HepG2 (cell line): ENCODE data around the gene GNA12. TPM values are rescaled to one million over a fixed set of nuclear protein-coding genes. Genes with fewer than 3 reads are reported as not detected.

Source experiments
- CERS6 ChIP-seq: sonication (generic); formaldehyde crosslinking; IDR thresholded peaks from 2 replicates; pipeline ENCODE4 v1.5.0; 2020; ENCODE audit warnings: missing genetic modification reagents
- DRAP1 ChIP-seq: IDR thresholded peaks from 2 replicates; pipeline ENCODE4 v1.6.1; 2016; ENCODE audit warnings: missing genetic modification reagents, missing compliant biosample characterization
- E2F1 ChIP-seq: sonication (generic); formaldehyde crosslinking; IDR thresholded peaks from 2 replicates; pipeline ENCODE4 v1.5.0; 2020; ENCODE audit warnings: missing genetic modification reagents
- EP300 ChIP-seq, 3 experiments: sonication (generic) in 1 of 3; formaldehyde crosslinking in 1 of 3; IDR thresholded peaks; 2 replicates each; pipeline versions ENCODE4 v1.5.1 to v1.6.1; 2011 to 2020; ENCODE audit warnings: low read depth in 2 of 3, low read length in 2 of 3, borderline replicate concordance in 1 of 3, improper control_type of control experiment in 1 of 3, mild to moderate bottlenecking in 1 of 3, missing genetic modification reagents in 1 of 3, moderate library complexity in 1 of 3
- JDP2 ChIP-seq: sonication (generic); formaldehyde crosslinking; IDR thresholded peaks from 2 replicates; pipeline ENCODE4 v1.8.1; 2022; ENCODE audit warnings: missing genetic modification reagents, borderline replicate concordance
- KLF6 ChIP-seq: IDR thresholded peaks from 2 replicates; pipeline ENCODE4 v1.8.0; 2016; ENCODE audit warnings: missing biosample characterization, missing genetic modification reagents
- MTERF4 ChIP-seq: sonication (generic); formaldehyde crosslinking; IDR thresholded peaks from 2 replicates; pipeline ENCODE4 v1.8.0; 2023; ENCODE audit warnings: mild to moderate bottlenecking, missing genetic modification reagents
- NFE2L1 ChIP-seq: sonication (generic); formaldehyde crosslinking; IDR thresholded peaks from 2 replicates; pipeline ENCODE4 v1.4.0; 2020; ENCODE audit warnings: missing genetic modification reagents, mild to moderate bottlenecking, borderline replicate concordance
- PHF20 ChIP-seq: sonication (generic); formaldehyde crosslinking; IDR thresholded peaks from 2 replicates; pipeline ENCODE4 v1.5.0; 2020; ENCODE audit warnings: mild to moderate bottlenecking, missing genetic modification reagents
- RARA ChIP-seq: IDR thresholded peaks from 2 replicates; pipeline ENCODE4 v1.6.1; 2016; ENCODE audit warnings: missing genetic modification reagents, missing compliant biosample characterization
- SATB2 ChIP-seq: sonication (generic); formaldehyde crosslinking; IDR thresholded peaks from 2 replicates; pipeline ENCODE4 v1.5.0; 2020; ENCODE audit warnings: missing genetic modification reagents
- SNAPC5 ChIP-seq: sonication (generic); formaldehyde crosslinking; IDR thresholded peaks from 2 replicates; pipeline ENCODE4 v1.8.1; 2023; ENCODE audit warnings: mild to moderate bottlenecking, missing genetic modification reagents, borderline replicate concordance
- STAT6 ChIP-seq: sonication (generic); formaldehyde crosslinking; IDR thresholded peaks from 2 replicates; pipeline ENCODE4 v1.4.0; 2020; ENCODE audit warnings: missing genetic modification reagents, mild to moderate bottlenecking, borderline replicate concordance
- U2AF2 ChIP-seq: fragments of 200-400 bp; formaldehyde crosslinking; IDR thresholded peaks from 2 replicates; pipeline ENCODE4 v1.6.1; 2017; ENCODE audit warnings: low read depth, mild to moderate bottlenecking, low read length
- ZFX ChIP-seq: sonication (generic); formaldehyde crosslinking; IDR thresholded peaks from 2 replicates; pipeline ENCODE4 v1.4.0; 2020; ENCODE audit warnings: mild to moderate bottlenecking, low read depth, missing genetic modification reagents, moderate library complexity
- ZNF446 ChIP-seq: sonication (generic); formaldehyde crosslinking; IDR thresholded peaks from 2 replicates; pipeline ENCODE4 v1.5.0; 2020; ENCODE audit warnings: mild to moderate bottlenecking, missing genetic modification reagents
- ZNF629 ChIP-seq: sonication (generic); formaldehyde crosslinking; conservative IDR thresholded peaks from 2 replicates; pipeline ENCODE4 v1.5.0; 2020; ENCODE audit warnings: missing genetic modification reagents
- polyA plus RNA-seq, 8 experiments: library from polyadenylated mRNA; depleted of rRNA in 3 of 8; stranded (reverse) in 7 of 8; unstranded in 1 of 8; fragments of >200 nt; fragmentation: Illumina TruSeq in 4 of 8; extraction: Trizol in 4 of 8; gene quantifications; 2 replicates each; pipeline versions ENCODE4 v1.2.1 to v1.2.3, GENCODE V29; 2011 to 2016; ENCODE audit warnings: low read depth in 4 of 8, missing spikeins in 1 of 8, mixed read lengths in 1 of 8; ENCODE audit not compliant: insufficient read depth in 1 of 8
- total RNA-seq, 5 experiments: library from RNA; depleted of rRNA; stranded (reverse); fragments of >200 nt; fragmentation: Illumina TruSeq; extraction: Trizol; gene quantifications; 2 replicates each; pipeline ENCODE4 v1.2.3, GENCODE V29; 2016; ENCODE audit warnings: low read depth in 1 of 5

The GNA12 gene
- total and polyA plus RNA-seq, 2 of the 13 experiments (the other 11 are each of a cell fraction or from before 2014, with no cell fraction given): 16.2 to 50.9 TPM

- no peak for TF ChIP-seq PHF20 (CRISPR knock-in tag)
- no peak for TF ChIP-seq U2AF2
- no peak for TF ChIP-seq NFE2L1 (CRISPR knock-in tag)
- peak; percentile 75 for TF ChIP-seq DRAP1 (CRISPR knock-in tag)
- no peak for TF ChIP-seq STAT6
- no peak for TF ChIP-seq CERS6 (CRISPR knock-in tag)
- no peak for TF ChIP-seq EP300 (IDR thresholded peaks at IDR 0.05; ENCODE audit: low read depth in 2 of 2, low read length in 2 of 2)
- no peak for TF ChIP-seq EP300 (CRISPR knock-in tag; IDR thresholded peaks at IDR 0.05; ENCODE audit: borderline replicate concordance)
- TF ChIP-seq KLF6: no peak
- no peak for TF ChIP-seq RARA
- TF ChIP-seq MTERF4 (CRISPR knock-in tag): no peak
- TF ChIP-seq SNAPC5 (CRISPR knock-in tag): peak; percentile 98
- no peak for TF ChIP-seq E2F1 (CRISPR knock-in tag)
- TF ChIP-seq SATB2 (CRISPR knock-in tag): no peak
- TF ChIP-seq ZFX (CRISPR knock-in tag): no peak
- TF ChIP-seq ZNF446 (CRISPR knock-in tag): no peak
- TF ChIP-seq ZNF629 (CRISPR knock-in tag): no peak
- TF ChIP-seq JDP2: no peak
These were observed 29.8 kb upstream of the GNA12 start (continued) for GRCh38 chr7:2873686-2874551.
